Stimulated activated naive CD4-positive, alpha-beta T cell (primary cell): ENCODE data around the gene MTO1.
"Not testable (repeated sequence)": the region's sequence is repeated elsewhere in the genome, so short reads cannot be mapped to it uniquely, and the experiment has no call there.

Experiments
- DNase-seq, 6 experiments: peaks; one replicate each; lab custom pipeline; 2025; lab: John Stamatoyannopoulos, UW

The MTO1 gene, protein sequence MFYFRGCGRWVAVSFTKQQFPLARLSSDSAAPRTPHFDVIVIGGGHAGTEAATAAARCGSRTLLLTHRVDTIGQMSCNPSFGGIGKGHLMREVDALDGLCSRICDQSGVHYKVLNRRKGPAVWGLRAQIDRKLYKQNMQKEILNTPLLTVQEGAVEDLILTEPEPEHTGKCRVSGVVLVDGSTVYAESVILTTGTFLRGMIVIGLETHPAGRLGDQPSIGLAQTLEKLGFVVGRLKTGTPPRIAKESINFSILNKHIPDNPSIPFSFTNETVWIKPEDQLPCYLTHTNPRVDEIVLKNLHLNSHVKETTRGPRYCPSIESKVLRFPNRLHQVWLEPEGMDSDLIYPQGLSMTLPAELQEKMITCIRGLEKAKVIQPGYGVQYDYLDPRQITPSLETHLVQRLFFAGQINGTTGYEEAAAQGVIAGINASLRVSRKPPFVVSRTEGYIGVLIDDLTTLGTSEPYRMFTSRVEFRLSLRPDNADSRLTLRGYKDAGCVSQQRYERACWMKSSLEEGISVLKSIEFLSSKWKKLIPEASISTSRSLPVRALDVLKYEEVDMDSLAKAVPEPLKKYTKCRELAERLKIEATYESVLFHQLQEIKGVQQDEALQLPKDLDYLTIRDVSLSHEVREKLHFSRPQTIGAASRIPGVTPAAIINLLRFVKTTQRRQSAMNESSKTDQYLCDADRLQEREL

DNA sequence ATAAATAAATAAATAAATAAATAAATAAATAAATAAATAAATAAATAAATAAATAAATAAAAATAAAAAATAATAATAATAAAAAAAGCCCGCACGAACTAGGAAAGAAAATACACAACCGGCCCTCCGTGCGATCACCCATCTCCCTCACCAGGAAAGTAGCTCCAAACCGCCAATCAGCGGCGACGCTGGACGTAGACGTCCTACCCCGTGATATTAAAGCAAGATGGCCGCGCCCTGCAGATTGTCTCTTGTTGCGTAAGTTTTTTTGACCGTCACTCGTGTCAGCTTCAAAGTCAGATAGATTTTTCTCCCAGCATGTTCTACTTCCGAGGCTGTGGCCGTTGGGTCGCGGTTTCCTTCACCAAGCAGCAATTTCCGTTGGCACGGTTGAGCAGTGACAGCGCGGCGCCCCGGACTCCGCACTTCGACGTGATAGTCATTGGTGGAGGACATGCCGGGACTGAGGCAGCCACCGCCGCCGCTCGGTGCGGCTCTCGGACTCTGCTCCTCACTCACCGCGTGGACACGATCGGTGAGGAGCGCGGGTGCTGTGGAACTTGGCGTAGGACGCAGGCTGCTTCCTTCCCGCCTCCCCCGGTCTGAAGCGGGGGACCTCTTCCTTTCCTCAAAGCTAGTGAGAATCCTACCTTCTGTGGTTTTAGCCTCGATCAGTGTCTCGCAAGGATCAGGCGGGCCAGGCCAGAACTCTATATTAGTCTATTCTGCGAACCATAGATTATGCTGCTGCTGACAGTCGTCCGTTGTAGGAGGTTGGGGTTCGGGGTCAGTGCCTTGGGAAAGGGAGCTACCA, at the start of gene MTO1:
MTO1 (plus strand) TSS at position 201 of the 814 bp plus-strand sequence; CDS start at position 319, 118 bp downstream.
- peak; percentile 71 to 84 (median 77) for DNase-seq

DNA sequence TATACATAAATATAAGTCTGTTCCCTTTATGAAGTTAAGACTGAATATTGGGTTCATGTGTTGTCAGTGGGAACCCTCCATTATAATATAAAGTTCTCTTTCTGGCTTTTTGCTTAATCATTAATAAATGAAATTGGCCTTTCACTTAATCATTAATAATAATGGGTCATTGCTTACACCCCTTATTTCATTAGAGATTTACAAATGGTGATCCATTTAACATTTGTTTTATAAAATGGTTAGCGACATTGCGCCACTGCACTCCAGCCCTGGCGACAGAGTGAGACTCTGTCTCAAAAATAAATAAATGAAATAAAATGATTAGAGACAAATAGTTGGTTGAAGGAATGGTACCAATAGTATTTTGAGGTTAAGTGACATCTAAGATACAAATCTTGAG, 48.4 kb upstream of the MTO1 start:
- no peak for DNase-seq

DNA sequence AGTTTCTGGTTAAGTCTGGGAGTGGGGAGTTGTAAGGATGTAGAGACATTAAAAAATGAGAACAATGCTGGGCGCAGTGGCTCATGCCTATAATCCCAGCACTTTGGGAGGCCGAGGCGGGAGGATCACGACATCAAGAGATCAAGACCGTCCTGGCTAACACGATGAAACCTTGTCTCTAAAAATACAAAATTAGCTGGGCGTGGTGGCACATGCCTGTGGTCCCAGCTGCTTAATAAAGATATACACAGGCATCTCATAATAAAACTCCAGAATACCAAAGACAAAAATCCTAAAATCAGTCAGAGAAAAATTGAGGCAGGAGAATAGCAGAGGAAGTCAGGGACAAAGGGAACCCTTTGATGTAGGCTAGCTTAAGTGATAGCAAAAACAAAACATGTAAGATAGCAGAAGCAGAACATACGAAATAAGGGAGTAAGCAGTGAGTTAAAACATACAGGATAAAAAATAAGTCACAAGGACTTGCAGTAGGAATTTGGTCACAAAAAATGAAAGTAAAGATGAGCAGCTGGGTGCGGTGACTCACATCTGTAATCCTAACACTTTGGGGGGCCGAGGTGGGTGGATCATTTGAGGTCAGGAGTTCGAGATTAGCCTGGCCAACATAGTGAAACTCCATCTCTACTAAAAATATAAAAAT, 43.3 kb upstream of the MTO1 start:
- no peak for DNase-seq

DNA sequence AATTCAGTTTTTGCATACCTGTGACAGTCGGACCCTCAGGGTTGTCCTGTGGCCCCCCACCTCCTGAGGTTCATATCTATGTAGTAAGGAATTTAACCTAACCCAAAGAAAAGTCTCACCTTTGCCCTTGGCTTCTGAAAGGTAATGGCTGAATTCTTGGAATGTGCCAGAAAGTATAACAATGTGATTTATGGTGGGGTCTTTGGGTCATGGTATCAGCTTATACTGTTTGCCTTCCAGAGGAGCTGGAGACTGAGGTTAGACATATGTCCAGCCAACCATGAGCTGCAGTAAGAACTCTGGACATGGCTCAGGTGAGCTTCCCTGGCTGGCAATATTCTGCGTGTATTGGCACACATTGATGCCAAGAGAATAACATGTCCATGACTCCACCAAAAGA, 40.0 kb upstream of the MTO1 start:
- no peak for DNase-seq

DNA sequence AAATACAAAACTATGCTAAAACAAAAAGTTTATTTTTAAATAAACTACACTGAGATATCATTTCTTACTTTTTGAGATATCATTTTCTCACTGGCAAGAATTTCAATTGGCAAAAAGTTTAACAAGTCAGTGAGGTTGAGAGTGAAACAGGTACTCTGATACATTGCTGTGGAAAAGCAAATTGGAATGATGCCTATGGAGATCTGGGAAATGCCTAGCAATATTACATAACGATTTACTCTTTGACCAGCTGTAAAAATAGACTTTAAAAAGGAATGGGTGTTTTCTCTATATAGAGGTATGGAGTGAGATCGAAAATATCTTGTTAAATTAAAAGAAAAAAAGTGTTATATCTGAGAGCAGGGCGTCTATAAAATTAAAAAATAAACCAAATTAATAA, 26.3 kb upstream of the MTO1 start:
- DNase-seq = no peak

DNA sequence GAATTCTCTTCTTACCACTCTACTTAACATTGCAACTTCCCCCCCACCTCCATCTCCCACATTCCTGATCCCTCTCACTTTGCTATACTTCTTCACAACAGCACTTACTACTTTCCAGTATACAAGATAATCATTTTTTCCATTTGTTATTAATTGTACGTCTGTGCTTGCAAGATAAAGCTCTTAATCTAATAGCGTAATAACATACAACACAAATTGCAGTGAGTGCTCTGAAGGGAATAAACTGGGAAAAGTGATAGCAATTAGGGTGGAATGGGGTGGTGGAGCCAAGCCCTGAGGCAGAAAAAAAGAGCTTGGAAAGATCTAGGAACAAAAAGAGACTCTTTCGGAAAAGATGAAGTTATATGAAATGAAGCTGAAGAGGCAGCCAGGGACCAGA, 18.0 kb upstream of the MTO1 start:
- no peak for DNase-seq

DNA sequence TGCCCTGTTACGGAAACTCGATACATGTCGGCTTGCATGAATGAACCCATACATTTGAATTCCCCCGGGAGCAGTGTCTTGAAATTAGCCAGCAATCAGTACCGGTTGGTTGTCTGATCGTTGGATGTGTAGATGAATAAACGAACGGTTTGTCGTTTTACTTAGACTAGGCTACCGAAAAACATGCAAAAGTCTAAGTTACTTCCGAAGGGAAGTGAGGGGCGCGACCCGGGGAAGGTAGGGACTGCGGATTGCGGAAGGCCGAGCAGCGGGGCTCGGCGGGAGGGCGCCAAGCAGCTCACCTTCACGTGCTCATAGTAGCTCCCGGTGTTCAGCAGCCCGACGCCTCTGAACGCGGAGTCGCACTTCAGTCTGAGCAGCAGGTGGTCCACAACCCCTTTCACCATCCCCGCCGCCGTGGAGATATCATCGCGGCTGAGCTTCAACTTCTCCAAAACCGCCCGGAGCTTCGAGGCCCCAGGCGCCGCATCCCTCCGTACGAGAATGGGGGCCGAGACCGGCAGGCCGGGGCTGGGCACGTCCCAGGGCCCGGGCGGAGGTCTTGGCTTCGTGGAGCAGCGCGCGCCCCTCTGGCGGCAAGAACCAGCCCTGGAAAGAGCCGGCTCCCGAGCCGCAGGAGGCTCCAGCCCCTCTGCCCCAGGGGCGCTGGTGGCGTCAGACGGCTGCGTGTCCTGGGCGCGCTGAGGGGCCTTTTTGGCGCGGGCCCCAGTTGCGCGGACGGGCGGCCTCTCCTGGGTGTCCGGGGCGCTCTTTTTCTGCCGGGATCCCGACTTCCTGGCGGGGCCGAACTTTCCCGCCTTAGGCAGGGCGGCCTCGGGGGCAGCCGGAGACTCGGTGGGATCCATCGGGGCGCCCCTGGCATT, 10.1 kb upstream of the MTO1 start:
- peak in 5 of 6 experiments; percentile 13 to 54 (median 37) for DNase-seq

DNA sequence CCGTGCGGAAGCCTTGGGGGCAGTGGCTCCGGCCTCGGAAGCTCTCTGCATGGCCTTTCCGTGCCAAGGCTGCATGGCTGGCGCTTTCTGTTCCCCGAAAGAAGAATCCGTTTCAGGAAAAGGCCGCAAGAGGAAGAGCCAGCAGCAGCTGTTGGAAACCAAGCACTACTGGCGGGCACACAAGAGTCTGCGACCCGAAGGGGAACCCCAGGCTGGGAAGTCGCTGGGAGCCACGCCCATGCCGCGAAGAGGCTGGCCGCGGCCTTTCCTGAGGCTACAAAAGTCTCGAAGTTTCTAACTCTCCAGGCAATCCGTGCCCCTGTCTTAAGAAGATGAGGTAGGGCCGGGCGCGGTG, 9.5 kb upstream of the MTO1 start, which contains the start of gene CGAS:
CGAS (minus strand) TSS at position 191 of the 355 bp plus-strand sequence; CDS start at position 75, 116 bp downstream.
- peak; percentile 37 to 64 (median 51) for DNase-seq

DNA sequence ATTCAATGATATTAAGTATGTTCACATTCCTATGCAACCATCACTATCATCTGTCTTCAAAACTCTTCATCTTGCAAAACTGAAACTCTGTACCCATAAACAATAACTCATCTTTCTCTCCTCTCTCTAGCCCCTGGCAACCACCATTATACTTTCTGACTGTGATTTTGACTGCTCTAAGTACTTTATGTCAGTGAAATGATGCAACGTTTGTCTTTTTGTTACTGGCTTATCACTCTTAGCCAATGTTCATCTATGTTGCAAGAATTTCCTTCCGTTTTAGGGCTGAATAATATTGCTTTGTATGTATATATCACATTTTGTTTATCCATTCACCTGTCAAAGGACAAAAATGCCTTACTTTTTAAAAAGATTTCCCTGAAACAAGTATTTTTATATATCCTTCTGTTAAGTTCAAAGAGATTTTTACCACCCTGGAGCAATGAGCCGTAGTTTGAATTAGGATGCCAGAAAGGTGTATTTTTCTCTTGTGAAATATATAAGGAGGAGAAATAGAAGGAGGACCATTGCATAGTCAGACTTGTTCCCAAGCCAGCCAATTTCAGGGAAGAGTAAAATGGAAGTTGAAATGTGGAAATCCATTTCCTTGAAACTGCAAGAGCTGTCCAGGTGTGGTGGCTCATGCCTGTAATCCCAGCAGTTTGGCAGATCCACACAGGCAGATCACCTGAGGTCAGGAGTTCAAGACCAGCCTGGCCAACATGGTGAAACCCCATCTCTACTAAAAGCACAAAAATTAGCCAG, 5.5 kb upstream of the MTO1 start:
- no peak for DNase-seq

DNA sequence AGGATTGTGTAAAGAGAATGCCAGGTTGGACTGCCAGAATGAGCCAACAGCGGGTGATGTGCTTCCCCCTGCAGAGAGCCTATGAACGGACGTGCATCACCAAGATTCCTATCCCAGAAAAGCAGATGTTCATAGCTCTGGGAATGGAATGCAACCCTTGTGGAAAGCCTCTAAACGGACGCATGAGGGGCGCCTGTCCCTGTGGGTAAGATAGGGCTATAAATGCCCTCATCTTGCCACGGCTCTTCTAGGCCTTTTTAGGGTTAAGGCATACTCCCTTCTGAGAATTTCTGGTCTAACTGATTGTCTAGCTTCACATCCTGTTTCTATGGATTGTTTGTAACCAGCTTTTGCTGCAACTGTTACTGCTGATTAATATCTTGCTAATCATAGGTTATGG, 2.1 kb upstream of the MTO1 start:
- not testable (repeated sequence) for DNase-seq

DNA sequence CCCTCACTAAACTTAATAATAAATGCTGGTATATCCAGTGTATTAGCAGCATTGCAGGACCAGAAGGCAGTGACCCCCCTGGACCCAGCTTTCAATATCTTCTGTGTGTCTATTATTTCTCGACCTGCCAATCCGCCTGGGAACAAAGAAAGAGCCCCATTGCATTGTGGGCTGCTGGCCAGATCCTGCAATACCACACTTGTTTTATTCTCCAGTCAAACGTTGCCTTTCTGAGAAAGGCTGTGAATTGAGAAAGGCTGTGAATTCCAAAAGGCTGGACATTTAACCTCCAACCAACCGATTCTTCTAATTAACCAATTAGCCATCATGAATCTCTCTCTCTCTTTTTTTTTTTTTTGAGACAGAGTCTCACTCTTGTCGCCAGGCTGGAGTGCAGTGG, 1.5 kb upstream of the MTO1 start:
- no peak for DNase-seq

DNA sequence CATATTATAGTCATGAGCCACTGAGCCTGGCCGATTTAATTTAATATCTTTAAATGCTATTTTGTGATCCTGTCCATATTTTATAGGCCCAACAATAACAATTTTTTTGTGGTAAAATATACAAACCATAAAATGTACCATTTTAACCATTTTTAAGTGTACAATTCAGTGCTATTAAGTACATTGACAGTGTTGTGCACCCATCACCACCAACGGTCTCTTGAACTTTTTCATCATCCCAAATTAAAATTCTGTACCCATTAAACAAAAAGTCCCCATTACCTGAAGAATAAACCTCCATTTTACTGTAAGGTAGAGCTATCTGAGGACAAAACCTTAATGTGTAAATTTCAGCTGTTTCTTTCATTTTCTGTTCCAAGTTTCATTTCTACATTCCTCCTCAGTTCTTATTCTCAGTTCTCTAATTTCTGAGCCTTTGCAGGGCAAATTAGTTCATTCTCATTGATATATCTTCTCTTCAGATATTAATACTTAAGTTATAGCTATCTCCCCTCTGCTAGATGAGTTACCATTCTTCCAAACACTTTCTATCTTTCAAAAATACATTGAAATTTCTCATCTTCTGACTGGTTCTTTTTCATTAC, 10.3 kb downstream of the MTO1 start:
- DNase-seq = no peak

DNA sequence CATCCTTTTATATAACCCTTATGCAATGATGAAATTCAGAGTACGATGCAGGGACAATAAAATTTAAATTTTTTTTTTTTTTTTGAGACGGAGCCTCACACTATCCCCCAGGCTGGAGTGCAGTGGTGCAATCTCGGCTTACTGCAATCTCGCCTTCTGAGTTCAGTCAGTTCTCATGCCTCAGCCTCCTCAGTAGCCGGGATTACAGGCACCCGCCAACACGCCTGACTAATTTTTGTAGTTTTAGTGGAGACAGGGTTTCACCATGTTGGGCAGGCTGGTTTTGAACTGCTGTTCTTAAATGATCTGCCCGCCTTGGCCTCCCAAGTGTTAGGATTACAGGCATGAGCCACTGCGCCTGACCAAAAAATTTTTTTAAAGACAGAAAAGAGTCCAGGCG, 15.2 kb downstream of the MTO1 start:
- no peak for DNase-seq

DNA sequence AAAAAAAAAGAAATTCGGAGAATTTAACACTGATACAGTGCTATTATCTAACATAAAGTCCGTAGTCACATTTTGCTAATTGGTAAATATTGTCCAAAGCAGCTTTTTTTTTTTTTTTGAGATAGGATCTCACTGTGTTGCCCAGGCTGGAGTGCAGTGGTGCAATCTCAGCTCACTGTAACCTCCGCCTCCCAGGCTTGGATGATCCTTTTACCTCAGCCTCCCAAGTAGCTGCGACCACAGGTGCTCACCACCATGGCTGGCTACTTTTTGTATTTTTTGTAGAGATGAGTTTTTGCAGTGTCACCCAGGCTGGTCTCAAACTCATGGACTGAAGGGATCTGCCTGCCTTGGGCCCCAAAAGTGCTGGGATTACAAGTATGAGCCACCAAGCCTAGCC, 15.9 kb downstream of the MTO1 start:
- no peak for DNase-seq

DNA sequence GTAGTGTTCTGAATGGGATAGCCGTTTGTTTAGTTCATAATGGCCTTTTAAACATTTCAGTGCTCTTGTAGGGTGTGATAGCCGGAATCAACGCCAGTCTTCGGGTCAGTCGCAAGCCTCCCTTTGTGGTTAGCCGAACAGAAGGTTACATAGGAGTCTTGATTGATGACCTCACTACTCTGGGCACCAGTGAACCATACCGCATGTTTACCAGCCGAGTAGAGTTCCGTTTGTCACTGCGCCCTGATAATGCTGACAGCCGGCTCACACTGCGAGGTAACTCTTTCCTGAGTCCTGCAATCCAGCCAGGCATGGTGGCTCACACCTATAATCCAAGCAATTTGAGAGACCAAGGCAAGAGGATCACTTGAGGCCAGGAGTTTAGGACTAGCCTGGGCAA, 20.4 kb downstream of the MTO1 start:
- DNase-seq = no peak

DNA sequence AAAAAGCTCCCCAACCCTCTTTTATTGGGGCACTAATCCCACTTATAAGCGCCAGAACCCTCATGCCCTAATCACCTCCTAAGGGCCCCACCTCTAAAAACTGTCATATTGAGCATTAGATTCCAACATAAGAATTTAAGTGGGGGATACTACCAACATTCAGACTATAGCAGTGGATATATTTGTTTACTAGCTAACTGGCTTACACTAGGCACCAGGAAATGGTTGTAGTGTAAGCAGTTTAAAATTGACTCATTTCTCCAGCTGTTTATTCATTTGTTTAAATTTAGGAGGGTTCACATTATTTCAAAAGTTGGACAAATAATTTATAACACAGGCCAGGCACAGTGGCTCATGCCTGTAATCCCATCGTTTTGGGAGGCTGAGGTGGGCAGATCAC, 22.9 kb downstream of the MTO1 start:
- DNase-seq = no peak

DNA sequence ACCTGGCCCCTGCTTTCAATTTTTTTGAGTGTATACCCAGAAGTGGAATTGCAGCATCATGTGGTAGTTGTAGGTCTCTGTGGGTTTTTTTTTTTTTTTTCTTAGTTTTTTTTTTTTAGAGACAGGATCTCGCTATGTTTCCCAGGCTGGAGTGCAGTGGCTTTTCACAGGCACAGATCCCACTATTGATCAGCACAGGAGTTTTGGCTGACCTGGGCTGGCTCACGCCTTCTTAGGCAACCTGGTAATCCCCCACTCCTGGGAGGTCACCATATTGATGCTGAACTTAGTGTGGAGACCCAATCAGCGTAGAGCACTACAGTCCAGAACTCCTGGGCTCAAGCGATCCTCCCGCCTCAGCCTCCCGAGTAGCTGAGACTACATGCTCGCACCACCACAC, 25.9 kb downstream of the MTO1 start:
- no peak for DNase-seq

DNA sequence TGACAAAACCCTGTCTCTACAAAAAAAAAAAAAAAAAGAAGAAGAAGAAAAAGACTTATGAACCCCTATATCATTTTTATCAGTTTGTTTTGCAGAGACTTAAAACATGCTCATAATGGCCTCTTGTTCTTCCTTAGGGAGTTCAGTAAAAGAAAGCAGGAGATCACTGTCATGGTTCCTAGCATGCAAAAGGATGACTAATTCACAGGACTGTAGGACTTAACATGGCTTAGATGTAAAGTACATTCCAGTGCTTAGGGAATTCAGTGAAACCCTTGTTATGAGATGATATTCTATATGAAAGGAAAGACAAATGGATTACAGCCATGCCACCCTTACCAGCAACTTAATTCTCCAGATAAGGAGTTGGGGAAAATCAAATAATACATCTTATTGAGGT, 29.8 kb downstream of the MTO1 start:
- DNase-seq = no peak

DNA sequence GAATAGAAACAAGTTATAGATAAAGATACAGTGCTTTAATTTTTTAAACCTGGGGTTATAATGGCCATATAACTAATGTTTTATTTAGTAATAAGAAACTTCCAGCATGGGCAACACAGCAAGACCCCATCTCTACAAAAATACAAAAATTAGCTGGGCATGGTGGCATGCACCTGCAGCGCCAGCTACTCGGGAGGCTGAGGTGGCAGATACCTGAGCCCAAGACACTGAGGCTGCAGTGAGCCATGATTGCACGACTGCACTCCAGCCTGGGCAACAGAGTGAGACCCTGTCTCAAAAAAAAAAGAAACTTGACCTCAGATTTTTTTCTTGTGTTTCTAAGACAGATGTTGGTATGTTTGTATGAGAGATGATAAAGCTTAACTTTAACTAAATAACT, 36.4 kb downstream of the MTO1 start:
- no peak for DNase-seq
